ENCODE data around the gene PTCH2.

GRCh38 chr1:44829506-44830384, 13.3 kb downstream of the PTCH2 start:
- TF ChIP-seq FOXK2 (IDR thresholded peaks at IDR 0.05) = no peak
- no peak for TF ChIP-seq CTCF (CRISPR knock-in tag; IDR thresholded peaks at IDR 0.05)
- TF ChIP-seq HOXA7 (CRISPR knock-in tag; IDR thresholded peaks at IDR 0.05) = no peak
- no peak for TF ChIP-seq ZNF703 (CRISPR knock-in tag; IDR thresholded peaks at IDR 0.05; ENCODE audit: borderline replicate concordance)
- no peak for TF ChIP-seq POLR2A (IDR thresholded peaks at IDR 0.05; ENCODE audit: insufficient read depth in 1 of 2, low read depth in 2 of 2, low read length in 2 of 2)
- no peak for TF ChIP-seq ZNF160 (CRISPR knock-in tag; IDR thresholded peaks at IDR 0.05)

Measured in HepG2 (cell line).